COLO668 (cell line): ENCODE data around the gene PSMB3.

Source experiments
- DNase-seq: peaks from one replicate; lab custom pipeline; 2025; ENCODE audit not compliant: unreplicated experiment; lab: John Stamatoyannopoulos, UW

The PSMB3 gene

GRCh38 chr17:38791162-38791561, 38.6 kb downstream of the PSMB3 start:
- DNase-seq, result no peak

GRCh38 chr17:38794221-38794620, 41.7 kb downstream of the PSMB3 start:
- DNase-seq, result no peak

GRCh38 chr17:38796451-38797157, 44.1 kb downstream of the PSMB3 start:
- no peak for DNase-seq

- no peak for DNase-seq
These were observed 44.6 kb downstream of the PSMB3 start for GRCh38 chr17:38797158-38797490.

- DNase-seq, result no peak
These were observed 45.3 kb downstream of the PSMB3 start for GRCh38 chr17:38797828-38798227.

GRCh38 chr17:38798614-38799500, 46.3 kb downstream of the PSMB3 start:
- peak; percentile 33 for DNase-seq

GRCh38 chr17:38799501-38800236, 47.1 kb downstream of the PSMB3 start, which contains the start of gene PIP4K2B:
PIP4K2B (minus strand) TSS chr17:38799556; CDS start chr17:38799424, 132 bp downstream.
- peak; percentile 93 for DNase-seq

- DNase-seq, result no peak
These were observed 47.8 kb downstream of the PSMB3 start for GRCh38 chr17:38800237-38800760.

GRCh38 chr17:38809828-38810227, 57.3 kb downstream of the PSMB3 start:
- DNase-seq, result no peak
